ENCODE results near the gene RAET1E.
"Not testable (repeated sequence)": the region's sequence is repeated elsewhere in the genome, so short reads cannot be mapped to it uniquely, and the experiment has no call there.

Gene RAET1E, protein sequence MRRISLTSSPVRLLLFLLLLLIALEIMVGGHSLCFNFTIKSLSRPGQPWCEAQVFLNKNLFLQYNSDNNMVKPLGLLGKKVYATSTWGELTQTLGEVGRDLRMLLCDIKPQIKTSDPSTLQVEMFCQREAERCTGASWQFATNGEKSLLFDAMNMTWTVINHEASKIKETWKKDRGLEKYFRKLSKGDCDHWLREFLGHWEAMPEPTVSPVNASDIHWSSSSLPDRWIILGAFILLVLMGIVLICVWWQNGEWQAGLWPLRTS
- 0 reads per million in 4 experiments for total RNA-seq

DNA sequence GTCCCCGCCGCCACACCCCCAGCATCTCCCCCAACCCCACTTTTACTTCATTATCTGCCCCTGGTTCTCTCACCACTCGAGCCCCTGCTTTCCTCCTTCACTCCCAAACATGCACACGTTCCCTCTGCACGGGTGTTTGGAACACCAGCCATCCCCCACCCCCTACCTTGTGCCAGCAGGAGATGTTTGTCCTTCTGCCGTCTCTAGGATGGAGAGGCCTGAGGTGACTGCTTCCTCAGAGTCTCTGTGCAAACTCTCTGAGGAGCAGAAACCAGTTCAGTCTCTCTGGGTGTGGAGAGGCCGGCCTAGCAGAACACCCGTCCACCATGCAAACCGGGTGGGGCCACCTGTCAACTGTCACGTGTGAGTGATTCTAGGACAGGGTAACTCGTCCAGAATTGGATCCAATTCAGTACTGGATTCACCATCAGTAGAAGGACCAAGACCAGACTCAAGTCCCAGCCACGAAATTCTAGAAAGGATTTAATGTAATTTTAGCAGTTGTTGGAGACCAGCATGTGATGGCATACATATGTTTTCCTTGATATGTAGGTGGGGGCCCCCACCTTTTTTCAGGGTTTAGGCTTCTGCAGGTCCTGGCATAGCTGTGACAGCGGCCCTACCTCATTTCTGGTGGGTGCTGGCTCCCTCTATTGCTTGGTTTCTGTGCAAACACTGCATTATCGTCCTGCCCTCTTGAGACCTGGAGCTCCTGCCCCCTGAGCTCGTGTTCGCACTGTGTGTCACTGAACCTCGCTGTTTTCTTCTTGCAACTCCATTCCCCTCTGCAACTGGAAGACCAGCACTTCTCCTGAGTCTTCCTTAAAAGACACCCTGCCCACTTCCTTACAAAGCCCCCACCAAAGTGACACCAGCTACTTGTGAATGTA lies at the start of gene RAET1E:
Gene RAET1E (minus strand): TSS at position 259 of the 890 bp plus-strand sequence. CDS start 7,212 bp downstream, outside the sequence.
- no peak for DNase-seq

DNA sequence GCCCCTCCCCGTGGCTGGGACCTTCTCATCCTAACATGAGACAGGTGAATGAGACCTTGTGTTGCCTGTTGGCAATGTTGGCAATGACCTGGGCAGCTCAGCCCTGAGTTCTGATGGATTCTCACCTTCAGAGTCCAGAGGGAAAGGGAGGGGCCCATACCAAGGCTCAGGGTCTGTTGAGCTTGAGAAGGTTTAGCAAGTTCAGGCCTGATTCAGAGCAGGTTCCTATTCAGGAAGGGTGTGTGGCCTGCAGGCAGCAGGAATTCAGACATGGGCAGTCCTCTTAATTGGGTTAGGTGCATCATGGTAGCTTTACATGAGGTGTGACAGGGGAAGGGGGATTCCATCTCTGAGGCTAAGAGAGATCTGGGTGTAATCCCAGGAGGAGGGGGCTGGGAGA lies 49.6 kb upstream of the RAET1E start:
- not testable (repeated sequence) for DNase-seq

DNA sequence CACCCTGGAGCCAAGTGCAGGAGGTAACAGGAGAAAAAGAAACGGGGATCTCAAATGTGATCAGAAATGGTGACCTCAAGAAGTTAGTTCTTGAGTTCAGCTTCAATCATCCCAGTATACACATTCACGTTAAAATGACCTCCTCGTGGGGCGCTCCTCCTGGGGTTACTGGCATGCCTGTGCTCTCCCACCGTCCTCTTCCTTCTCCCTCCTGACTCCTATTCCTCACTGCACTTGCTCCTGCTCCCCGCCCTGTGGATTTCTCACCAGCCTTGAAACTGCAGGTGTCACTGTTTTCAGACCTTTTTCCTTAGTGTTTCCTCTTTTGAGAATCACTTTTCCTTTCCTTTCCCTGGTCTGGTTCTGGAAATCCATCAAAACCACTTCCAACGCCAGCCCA lies 48.7 kb upstream of the RAET1E start:
- not testable (repeated sequence) for DNase-seq

DNA sequence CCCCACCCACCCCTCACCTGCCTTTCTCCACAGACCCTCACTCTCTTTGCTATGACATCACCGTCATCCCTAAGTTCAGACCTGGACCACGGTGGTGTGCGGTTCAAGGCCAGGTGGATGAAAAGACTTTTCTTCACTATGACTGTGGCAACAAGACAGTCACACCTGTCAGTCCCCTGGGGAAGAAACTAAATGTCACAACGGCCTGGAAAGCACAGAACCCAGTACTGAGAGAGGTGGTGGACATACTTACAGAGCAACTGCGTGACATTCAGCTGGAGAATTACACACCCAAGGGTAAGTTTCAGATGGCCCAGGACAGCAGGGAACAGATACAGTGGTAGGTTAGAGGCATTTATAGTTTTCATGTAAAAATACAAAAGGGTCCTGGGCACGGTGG lies 47.4 kb upstream of the RAET1E start:
- not testable (repeated sequence) for DNase-seq

DNA sequence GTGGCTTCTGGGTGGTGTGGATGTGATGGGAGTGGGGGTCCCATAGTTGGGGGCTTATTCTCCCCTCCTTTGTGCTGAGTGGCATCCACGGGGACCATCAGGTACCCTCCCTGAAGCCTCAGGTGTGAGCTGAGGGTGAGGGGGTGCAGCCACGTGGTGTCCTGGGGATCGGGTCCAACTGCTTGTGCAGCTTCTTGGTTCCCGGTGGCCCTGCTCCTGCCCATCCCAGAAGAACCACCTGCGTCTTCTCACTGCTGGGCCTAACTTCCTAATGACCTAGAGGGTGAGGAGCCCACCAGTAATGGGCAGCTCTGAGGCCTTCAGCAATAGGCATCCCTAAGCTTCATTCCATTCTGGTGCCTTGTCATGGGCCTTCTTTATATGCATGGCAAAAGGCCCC lies 45.4 kb upstream of the RAET1E start:
- DNase-seq = not testable (repeated sequence)

DNA sequence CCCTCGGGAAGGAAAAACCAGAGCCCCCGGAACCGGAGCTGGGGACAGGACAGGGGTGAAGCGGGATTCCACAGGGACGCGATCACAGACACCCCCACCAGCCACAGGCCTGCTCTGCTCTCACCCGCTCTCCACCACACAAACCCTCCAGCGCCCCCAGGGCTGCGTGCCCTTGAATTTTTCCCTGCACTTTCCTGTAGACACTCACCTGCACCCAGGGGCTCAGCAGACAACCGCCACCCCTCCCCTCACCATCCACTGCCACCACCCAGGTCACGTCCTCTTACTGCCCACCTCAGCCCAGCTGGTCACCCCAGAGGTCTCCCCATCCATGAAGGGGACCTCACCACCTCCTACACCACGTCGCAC lies 44.5 kb upstream of the RAET1E start:
- no peak for DNase-seq

DNA sequence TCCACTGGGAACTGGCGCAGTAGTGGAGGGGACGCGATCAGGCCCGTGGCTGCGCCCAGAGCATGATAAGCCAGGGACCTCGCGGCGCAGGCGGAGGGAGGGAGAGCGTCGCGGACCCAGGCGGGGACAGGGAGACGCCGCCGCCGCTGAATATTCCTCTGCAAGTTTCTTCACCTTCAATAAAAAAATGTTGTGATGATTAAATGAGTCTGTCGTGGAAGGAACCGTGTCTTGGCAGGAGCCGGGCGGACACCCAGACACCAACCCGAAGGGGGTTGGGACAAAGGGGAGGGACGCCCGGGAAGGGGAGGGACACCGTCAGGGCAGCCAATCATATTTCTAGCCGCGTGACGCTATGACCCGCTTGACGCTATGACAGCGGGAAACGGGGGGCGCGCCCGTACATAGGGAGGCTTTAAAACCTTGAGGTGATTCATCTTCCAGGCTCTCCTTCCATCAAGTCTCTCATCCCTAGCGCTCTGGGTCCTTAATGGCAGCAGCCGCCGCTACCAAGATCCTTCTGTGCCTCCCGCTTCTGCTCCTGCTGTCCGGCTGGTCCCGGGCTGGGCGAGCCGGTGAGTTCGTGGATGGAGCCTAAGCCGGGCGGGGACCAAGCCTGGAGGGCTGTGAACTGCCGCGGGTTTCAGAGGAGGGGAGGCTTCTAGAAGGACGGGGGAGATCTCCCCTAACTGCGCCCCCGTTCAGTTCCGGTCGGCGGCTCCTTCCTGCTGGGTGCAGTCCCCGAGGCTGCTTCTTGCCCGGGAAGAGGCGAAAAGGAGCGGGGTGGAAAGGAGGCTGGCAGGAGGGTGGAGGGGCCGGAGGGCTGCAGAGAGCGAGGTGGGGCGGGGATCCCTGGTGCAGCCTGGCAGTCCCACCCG lies 43.9 kb upstream of the RAET1E start, which contains the start of gene ULBP2:
Gene ULBP2 (plus strand): TSS at position 432 of the 878 bp plus-strand sequence. CDS start 59 bp downstream, at position 491.
- DNase-seq = peak; percentile 89

DNA sequence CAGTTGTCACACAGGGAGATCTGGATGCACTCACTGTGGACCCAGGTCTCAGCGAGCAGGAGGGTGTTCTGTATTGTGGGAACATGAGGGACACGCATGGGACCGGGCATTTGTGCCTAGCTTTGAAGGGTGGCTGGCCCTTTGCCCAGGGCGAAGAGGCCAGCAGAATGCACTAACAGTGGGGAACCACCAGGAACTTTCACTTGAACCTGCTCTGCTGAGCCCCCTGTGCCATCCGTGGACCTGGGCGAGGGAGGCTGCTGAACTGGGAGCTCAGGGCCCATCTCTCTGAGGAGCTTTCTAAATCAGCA lies 42.7 kb upstream of the RAET1E start:
- no peak for DNase-seq

DNA sequence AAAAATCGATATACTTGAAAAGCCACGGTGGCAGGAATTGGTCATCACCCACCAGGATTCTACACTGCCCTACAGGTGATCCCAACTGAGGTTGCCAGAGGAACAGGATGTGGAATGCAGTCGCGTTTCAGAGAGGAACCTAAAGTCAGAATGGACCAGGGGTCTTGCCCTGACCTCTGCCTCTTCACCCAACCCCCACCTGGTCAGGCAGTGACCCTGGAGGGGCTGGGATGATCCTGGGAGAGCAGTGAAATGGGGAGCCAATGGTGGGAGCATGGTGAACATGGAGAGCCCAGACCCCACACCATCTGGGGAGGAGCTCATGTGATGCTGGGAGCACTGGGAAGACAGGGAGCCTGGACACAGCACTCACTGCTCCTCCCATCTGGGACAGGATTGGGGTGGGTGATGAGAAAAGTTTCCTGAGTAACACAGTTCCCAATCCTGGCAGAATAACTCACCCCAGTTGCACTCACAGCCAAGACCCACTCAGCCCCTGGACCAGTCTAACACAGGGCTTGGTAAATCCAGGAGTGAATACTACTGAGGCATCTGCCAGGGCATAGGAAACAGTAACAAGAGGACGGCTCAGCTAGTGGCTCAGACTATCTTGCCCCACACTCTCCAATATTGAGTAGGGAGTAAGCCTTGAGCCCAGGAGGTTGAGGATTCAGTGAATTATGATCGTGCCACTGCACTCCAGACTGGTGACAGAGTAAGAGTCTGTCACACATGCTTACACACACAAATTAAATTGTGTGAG lies 42.2 kb upstream of the RAET1E start:
- no peak for DNase-seq

DNA sequence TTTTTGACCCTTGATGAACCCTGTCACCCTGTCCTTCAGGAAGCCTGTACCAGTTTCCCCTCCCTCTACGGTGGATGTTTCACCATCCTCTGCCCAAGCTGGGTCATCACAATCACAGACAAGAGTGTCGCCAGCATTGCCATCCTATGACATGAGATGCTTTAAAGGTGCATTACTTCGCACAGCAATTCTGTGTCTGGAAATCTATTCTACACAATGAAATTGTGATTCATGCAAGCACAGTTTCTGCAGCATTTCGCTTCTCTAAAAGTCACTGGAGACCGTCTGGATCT lies 41.4 kb upstream of the RAET1E start:
- DNase-seq = no peak

DNA sequence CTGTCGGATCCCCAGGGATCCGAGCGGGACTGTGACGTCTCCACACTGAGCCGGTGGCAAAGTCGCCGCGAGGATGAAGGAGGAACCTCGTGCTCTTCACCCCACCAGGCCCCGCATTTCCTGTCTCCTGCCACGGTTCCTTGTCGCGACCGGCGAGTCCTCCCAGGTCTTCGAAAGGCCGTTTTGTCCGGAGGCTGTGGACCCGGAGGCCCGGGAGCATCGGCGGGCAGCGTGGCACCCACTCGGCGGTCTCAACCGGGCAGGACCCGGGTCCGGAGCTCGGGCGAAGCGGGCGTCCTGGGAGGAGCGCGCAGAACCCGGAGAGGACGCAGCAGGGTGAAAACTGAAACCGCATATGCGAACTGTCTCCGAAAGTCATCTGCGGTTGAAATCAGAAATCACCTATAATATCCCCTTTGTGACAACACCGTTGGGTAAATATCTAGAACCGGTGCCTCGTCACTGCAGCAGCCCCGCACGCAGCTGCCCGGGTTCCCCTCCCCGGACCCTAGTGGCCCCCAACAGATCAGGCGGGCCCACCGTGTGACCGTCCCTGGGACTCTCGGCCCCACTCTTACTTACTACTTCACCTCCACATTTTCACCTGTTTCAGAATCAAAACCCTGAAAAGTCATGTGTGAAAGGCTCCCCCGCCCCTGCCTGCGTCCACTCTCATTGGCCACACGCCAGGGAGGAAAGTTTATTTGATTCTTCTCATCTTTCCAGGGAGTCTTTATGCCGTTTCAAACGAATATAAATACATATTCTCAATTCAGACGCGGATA lies 40.9 kb upstream of the RAET1E start:
- peak; percentile 36 for DNase-seq

DNA sequence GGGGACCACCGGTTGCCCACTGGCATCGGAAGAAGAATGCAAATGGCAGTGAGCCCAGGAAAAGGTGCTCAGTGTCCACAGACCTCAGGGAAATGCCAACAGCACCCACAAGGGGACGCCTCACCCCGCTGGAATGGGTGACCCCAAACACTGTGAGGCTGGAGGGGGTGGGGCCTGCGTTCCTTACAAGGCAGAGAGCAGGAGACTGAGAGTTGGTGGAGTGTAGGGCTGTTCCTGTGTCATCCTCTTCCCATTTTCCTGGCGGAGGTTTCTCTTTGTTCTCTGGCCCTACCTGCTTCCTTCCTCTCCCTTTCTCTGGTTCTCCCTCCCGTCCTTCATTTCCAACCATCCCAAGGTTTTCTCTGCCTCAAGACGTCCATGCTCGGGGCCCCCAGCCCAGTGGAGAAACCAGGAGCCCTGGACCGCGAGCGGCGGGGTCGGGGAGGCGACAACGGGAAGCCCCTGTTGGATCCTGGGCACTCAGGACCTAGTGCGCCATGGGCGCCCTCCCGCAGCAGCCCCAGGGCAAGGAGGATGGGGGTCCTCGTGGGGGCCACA lies 40.2 kb upstream of the RAET1E start:
- DNase-seq = not testable (repeated sequence)

DNA sequence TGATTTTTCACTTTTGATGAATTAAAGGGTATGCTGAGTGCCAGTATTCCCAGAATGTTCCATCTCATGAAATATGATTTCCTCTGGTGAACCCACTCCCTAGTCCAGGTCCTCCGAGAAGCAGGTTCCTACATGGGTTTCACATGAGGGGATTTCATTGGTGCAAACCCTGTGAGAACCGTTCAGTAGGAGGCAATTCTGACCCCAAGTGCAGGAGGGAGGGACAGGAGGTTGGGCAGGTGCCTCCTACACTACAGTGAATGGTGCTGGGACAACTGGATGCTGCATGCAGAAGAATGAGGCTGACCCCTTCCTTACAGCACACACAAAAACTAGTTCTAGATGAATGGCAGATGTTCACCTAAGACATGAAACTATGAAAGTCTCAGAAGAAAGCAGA lies 38.8 kb upstream of the RAET1E start:
- DNase-seq = no peak

DNA sequence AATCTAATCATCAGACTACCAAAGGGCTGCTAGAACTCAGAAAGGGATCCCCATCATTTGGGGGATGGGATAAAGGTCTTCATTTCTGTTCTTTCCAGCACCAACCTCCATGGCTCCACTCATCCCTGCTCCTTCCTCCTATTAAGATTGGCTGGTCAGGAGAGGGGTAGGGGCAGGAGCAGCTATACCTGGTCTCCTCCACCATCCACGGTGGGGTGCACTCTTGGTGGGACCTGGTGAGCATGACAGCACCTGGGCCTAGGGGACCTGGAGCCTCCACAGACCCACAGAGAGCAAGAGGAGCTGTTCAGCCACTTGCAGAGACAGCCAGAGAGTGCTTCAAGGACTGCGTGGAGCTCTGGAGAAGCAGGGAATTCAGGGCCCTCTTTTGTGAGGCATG lies 37.8 kb upstream of the RAET1E start:
- no peak for DNase-seq

DNA sequence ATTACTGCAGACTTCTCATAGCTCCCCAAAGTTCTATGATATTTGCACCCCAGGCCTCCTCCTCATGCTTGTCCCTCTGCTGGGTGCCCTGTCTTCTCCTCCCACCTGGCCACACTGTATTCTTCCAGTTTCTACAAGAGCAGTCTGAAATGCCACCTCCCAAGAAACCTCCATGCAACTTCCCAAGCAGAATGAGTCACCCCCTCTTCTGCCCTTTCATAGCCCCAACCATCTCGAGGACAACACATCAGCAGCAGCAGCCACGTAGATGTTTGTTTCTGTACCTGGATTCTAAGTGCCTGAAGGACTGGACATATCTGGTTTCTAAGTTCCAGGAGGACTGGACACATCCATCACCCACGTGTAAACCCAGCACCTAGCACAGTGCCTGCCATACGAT lies 37.3 kb upstream of the RAET1E start:
- DNase-seq = no peak

DNA sequence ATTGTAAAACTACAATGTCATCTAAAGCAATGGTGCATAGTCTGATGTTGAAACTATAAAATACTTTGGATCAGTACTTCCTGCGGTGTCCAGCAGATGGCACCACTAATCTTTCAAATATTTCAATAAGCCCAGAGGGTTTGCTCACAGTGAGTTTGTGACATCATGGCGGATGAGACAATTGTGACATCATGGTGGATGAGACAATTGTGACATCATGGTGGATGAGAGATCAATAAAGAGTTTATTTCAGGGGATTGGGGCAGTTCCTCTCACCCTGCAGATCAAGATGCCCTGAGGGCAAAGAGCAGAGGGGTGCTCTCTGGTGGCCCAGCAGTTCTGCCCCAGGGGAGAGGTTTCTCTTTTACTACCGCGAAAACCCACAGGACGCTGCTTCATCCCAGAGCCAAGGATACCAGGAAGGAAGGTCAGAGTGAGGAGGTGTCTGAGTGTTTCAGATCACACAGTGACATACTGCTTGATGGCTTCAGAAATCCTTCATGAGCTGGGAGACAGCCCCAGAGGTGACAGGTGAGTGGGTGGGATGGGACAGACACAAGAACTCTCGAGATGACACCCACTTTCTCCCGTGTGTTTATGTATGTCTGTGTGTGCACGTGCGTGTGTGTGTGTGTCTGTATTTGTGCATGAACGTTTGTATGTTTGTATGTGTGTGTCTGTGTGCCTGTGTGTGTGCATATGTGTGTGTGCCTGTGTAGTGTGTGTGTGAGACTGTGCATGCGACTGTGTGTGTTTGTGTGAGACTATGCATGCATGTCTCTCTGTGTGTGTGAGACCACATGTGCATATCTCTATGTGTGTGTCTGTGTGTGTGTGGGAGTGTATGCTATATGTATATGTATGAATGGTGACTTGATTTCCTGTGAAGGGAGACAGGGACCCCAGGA lies 36.6 kb upstream of the RAET1E start:
- DNase-seq = peak; percentile 61

DNA sequence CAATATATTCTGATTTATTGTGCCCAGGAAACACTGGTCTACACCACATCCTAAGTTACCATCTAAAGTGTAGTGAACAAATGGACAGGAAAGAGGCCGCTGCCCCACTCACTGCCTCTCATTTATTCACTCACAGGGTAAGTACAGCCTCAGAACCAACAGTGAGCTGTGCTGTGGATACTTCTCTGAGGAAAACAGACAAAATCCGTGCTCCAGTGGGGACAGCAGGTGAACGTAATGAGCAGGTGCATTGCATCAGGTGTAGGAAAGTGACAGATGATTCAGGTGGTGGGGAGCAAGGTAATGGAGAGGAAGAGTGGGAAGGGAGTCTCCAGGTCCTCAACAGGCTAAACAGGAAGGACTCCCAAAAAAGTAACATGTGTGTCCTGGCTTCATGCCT lies 35.5 kb upstream of the RAET1E start:
- DNase-seq = no peak

DNA sequence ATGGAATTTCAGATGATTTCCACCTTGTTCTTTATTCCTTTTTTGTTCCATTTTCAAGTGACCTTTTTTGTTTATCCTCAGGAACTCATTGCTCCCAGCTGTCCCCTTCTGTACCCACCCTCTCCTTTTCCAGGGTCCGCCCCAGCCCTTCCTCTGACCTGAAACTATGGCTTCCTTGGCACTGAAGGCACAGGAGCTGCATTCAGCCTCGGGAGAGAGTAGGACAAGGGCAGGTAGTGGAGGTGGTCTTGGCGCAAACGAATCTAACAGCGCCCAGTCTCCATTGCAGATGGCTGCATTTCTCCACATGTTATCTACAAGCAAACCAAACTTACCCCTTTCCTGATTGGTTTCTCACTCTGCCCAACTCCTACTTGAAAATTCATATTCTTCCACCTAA lies 35.1 kb upstream of the RAET1E start:
- no peak for DNase-seq

DNA sequence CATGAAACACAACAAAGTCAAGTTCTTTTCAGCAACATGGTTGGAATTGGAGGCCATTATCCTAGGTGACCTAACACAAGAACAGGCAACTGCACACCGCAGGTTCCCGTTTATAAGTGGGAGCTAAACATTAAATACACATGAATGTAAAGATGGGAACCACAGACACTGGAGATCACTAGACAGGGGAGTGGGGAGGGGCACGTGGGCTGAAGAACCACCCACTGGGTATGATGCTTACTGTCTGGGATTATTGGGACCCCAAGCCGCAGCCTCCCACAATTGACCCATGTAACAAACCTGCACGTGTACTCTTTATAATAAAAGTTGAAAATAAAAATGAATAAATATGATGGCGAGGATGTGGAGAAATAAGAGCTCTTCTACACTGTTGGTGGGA lies 33.6 kb upstream of the RAET1E start:
- no peak for DNase-seq

DNA sequence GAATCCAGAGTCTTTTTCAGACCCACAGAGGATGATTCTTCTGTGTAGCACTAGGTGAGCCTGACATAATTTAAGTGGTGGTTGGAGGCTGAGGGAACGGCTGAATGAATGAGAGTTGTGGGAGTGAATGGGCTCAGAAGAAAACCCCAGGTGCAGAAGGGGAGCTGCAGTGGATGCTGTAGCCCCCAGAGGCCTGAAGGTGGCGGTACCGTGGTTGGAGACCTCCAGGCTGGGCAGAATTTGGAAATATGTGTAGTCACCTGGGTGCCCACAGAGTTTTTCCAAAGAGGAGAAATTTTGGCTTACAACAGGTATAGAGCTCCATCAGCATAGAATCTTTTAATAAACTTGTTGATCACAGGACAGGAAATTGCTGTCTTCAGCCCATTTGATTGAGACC lies 31.5 kb upstream of the RAET1E start:
- DNase-seq = no peak
